Measurements from ENCODE around the gene EVI5.
"Not testable (repeated sequence)": the region's sequence is repeated elsewhere in the genome, so short reads cannot be mapped to it uniquely, and the experiment has no call there.

DNA sequence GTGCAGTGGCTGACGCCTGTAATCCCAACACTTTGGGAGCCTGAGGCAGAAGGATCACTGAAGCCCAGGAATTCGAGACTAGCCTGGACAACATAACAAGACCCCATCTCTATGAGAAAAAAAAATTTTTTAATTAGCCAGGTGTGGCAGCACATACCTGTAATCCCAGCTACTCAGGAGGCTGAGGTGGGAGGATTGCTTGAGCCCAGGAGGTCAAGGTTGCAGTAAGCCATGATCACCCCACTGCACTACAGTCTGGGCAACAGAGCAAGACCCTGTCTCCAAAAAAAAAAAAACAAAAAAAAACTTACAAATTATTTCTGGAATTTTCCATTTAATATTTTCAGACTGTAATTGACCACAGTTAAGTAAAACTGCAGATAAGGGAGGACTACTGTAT, 11.2 kb downstream of the EVI5 start:
- TF ChIP-seq CTCF, POLR2A (IDR thresholded peaks at IDR 0.05): not testable (repeated sequence)

Measured in Peyer's patch (tissue), 4 donors.